Fibroblast of peridontal ligament (primary cell): Measurements from ENCODE around the gene RNU11.
A peak's percentile ranks its signal among the peaks of the same experiment; 100 is the strongest.
"Not testable (repeated sequence)": the region's sequence is repeated elsewhere in the genome, so short reads cannot be mapped to it uniquely, and the experiment has no call there.

Source experiments
- DNase-seq: peaks from one replicate; pipeline ENCODE4 v3.0.0-alpha.2; 2010; ENCODE audit errors: extremely low read depth

RNU11 gene

DNA sequence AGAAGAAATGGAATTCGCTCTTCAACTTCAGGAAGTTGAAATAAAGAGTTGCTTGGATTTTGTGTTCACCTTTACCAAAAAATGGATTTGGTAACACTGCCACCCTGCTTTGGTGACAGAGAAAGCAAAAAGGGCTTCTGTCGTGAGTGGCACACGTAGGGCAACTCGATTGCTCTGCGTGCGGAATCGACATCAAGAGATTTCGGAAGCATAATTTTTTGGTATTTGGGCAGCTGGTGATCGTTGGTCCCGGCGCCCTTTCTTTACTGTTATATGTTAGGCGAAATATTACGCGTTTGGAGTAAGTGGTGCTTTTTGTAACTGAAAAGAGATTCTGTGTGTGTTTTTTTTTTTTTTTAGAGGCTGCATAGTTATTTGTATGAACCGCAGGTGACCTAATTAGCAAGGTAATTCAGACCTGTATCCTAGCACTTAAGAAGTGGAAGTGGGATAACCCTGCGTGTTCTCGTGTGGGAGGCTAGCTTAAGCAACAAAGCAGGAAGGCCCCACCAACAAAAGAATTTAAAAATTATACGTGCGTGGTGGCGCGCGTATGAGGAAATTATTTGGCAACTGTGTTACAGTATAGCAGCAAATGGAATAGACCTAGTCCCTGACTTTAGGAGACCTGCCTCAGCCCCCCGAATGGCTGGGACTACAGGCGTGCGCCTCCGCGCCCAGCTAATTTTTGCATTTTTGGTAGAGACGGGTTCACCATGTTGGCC lies at the start of gene RNU11:
Gene RNU11 (plus strand): TSS at position 127 of the 725 bp plus-strand sequence.
- peak; percentile 99 for DNase-seq

DNA sequence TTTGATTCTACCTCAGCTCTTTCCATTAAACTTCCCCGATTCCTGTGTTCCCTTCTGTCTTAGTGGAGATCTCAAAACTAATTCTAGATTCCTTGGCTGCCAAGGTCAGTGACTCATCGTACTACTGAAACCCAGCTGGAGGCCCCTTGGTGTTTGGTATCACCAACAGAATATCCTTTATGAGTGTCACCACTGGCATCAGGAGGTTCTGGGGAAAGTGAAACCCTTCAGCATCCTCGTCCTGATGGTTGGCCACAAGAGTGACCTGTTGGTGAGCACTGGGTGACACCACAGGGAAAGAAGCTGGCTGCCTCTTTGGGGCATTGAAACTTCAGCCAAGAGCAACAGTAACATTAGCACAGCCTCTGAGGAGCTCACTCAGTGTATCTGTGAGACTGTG lies 46.7 kb upstream of the RNU11 start:
- DNase-seq, result peak; percentile 92

GRCh38 chr1:28602536-28603439 lies 45.6 kb upstream of the RNU11 start:
- peak; percentile 92 for DNase-seq

DNA sequence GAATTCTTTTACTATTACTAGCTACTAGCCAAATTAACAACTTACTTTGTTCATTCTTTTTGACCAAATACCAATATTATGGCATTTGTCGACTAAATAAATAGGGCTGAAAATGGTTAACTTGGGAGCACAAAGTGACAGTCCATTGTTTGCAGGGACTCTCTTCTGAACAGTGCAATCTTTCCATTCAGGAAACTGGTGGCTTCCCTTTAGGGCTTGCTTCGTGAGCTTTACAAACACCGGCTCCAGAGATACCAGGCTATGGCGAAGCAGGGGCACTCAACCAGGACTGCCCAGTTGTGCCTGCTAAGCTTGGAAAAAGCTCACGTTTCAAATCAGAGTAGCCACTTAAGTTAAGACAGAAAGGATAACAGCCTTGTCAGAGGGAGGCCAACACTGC lies 44.0 kb upstream of the RNU11 start:
- DNase-seq, result no peak

- DNase-seq, result no peak
Measured at GRCh38 chr1:28604962-28605361, 43.4 kb upstream of the RNU11 start.

GRCh38 chr1:28606771-28607170 lies 41.6 kb upstream of the RNU11 start:
- DNase-seq, result no peak

DNA sequence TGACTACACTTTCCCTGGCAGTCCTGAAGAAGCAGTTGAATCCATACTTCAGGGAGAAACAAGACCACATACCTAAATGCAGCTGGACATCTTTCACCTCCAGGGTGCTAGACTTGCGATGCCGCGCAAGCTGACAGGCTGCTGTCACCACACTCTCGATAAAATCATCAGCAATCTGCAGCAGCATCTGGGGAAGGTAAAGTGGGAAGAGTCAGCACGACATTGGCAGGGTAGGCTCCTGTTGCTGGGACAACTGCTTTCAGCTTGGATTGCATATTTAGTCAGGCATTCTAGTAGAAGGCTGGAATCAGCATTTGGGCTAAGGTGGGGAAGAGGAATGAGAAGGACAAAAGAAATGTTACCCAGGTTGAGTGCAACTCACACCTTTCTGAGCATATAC lies 35.2 kb upstream of the RNU11 start:
- no peak for DNase-seq

DNA sequence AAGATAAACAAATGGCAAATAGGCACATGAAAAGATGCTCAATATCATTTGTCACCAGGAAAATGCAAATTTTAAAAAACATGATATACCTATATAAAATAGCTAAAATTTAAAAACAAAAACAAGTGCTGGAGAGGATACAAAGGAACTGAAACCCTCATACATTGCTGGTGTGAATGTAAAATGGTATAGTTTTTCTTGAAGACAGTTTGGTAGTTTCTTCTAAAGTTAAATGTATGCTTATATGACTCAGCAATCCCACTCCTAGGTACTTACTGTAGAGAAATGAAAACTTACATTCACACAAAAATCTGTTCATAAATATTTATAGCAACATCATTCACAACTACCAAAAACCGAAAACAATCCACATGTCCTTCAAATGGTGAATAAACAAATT lies 16.7 kb upstream of the RNU11 start:
- DNase-seq, result no peak

- DNase-seq, result no peak
Measured at GRCh38 chr1:28632560-28632959, 15.8 kb upstream of the RNU11 start.

- DNase-seq, result no peak
Measured at GRCh38 chr1:28640766-28641165, 7.6 kb upstream of the RNU11 start.

GRCh38 chr1:28642056-28642846 lies 6.1 kb upstream of the RNU11 start:
- no peak for DNase-seq

GRCh38 chr1:28642847-28643635 lies 5.4 kb upstream of the RNU11 start, which contains the start of gene TAF12:
Gene TAF12 (minus strand): TSS chr1:28643067. CDS start chr1:28622081, 20,986 bp downstream.
- DNase-seq, result peak; percentile 93

DNA sequence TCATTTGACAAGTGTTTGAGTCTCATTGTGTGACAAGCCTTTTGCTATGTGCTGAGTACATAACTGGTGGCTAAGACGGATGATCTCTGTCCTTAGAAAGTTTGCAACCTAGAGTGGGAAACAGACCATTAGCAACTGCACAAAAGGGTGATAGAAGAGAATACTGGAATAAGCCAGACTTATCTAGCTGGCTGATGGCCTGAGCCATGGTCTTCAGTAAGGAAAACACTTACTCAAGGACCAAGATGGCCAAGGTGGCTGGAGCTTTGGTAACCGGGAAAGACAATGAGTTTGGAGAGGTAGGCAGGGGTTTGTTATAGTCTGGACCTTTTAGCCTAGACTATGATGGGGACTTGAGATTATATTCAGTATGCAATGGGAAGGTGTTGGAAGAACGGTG lies 3.9 kb upstream of the RNU11 start:
- no peak for DNase-seq

- DNase-seq, result not testable (repeated sequence)
Measured at GRCh38 chr1:28645406-28645805, 3.0 kb upstream of the RNU11 start.

DNA sequence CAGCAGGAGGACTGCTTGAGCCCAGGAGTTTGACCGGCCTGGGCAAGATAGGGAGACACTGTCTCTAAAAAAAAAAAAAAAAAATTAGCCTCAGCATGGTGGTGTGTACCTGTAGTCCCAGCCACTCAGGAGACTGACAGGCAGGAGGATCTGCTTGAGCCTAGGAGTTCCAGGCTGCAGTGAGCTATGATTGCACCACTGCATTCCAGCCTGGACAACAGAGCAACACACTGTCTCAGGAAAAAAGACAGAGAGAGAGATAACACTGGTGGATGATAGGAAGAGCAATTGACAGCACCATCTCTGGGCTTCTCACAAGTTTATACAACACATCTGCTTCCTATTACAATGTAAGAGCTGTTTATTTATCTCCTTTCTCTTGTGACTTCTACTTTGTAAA lies 2.4 kb upstream of the RNU11 start:
- DNase-seq, result peak; percentile 65

- no peak for DNase-seq
Measured at GRCh38 chr1:28648008-28648473, 359 bp upstream of the RNU11 start.

GRCh38 chr1:28653063-28653462 lies 4.7 kb downstream of the RNU11 start:
- not testable (repeated sequence) for DNase-seq

DNA sequence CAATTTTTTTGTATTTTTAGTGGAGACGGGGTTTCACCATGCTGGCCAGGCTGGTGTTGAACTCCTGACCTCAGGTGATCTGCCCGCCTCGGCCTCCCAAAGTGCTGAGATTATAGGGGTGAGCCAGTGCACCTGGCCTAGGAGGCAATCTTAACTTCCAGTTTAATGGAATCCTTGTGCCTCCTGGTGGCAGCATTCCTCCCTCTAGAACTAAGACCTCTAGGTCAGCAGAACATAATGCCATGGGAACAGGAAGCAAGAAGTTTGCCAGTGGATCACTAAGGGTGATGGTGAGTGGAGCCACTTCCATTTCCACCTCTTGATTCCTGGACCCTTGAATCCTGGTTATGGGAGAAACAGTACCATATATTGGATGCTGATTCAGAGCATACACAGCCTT lies 5.5 kb downstream of the RNU11 start:
- DNase-seq, result peak; percentile 43

- not testable (repeated sequence) for DNase-seq
Measured at GRCh38 chr1:28655448-28656311, 7.3 kb downstream of the RNU11 start.

- DNase-seq, result no peak
Measured at GRCh38 chr1:28656335-28656734, 7.9 kb downstream of the RNU11 start.
